MM.1S (cell line): ENCODE measurements around the gene ERICH4.

ENCODE experiments used
- DNase-seq: peaks from one replicate; pipeline ENCODE4 v3.0.0-alpha.2; 2015
- H2AFZ ChIP-seq: fragments of 300-600 bp; sonication (generic); 2 replicates; pipeline ENCODE4 v1.6.0; 2016; ENCODE audit warnings: antibody characterized with exemption, low read length
- H3F3A ChIP-seq: fragments of 300-600 bp; sonication (generic); 2 replicates; pipeline ENCODE4 v1.6.1; 2016; ENCODE audit warnings: mild to moderate bottlenecking, antibody characterized with exemption, low read length, moderate library complexity, mixed read lengths; ENCODE audit not compliant: insufficient read depth
- H3K27ac ChIP-seq: fragments of 300-600 bp; sonication (generic); 2 replicates; pipeline ENCODE4 v1.5.1; 2016; ENCODE audit warnings: mild to moderate bottlenecking, low read length
- H3K27me3 ChIP-seq: fragments of 300-600 bp; sonication (generic); replicated peaks from 2 replicates; pipeline ENCODE4 v1.6.0; 2016; ENCODE audit warnings: low read length; ENCODE audit not compliant: insufficient read depth
- H3K36me3 ChIP-seq: fragments of 300-600 bp; sonication (generic); replicated peaks from 2 replicates; pipeline ENCODE4 v1.6.1; 2016; ENCODE audit warnings: mild to moderate bottlenecking, low read length, mixed read lengths; ENCODE audit not compliant: insufficient read depth
- H3K4me1 ChIP-seq: fragments of 300-600 bp; sonication (generic); 2 replicates; pipeline ENCODE4 v1.6.1; 2016; ENCODE audit warnings: low read length, mixed read lengths
- H3K4me2 ChIP-seq: fragments of 300-600 bp; sonication (generic); 2 replicates; pipeline ENCODE4 v1.6.0; 2016; ENCODE audit warnings: low read depth, low read length
- H3K4me3 ChIP-seq: fragments of 300-600 bp; sonication (generic); 2 replicates; pipeline ENCODE4 v1.5.1; 2016; ENCODE audit warnings: low read length, mixed read lengths
- H3K79me2 ChIP-seq: fragments of 300-600 bp; sonication (generic); 2 replicates; pipeline ENCODE4 v1.6.1; 2016; ENCODE audit warnings: mixed run types, low read length, mixed read lengths
- H3K9ac ChIP-seq: fragments of 300-600 bp; sonication (generic); 2 replicates; pipeline ENCODE4 v1.6.1; 2016; ENCODE audit warnings: low read length, mixed read lengths
- H3K9me2 ChIP-seq: fragments of 300-600 bp; sonication (generic); replicated peaks from 2 replicates; pipeline ENCODE4 v1.6.1; 2016; ENCODE audit warnings: mild to moderate bottlenecking, low read length, mixed read lengths; ENCODE audit not compliant: insufficient read depth
- H3K9me3 ChIP-seq: fragments of 300-600 bp; sonication (generic); replicated peaks from 2 replicates; pipeline ENCODE4 v1.6.1; 2016; ENCODE audit warnings: mild to moderate bottlenecking, low read length, mixed read lengths; ENCODE audit not compliant: insufficient read depth
- H4K20me1 ChIP-seq: fragments of 300-600 bp; sonication (generic); 2 replicates; pipeline ENCODE4 v1.6.1; 2016; ENCODE audit warnings: mild to moderate bottlenecking, low read length, moderate library complexity, mixed read lengths; ENCODE audit not compliant: insufficient read depth
- CTCF ChIP-seq: fragments of 300-600 bp; sonication (generic); IDR thresholded peaks from 2 replicates; pipeline ENCODE4 v1.5.1; 2016; ENCODE audit warnings: antibody characterized with exemption, low read length, mixed read lengths
- EZH2 ChIP-seq: fragments of 300-600 bp; sonication (generic); optimal IDR thresholded peaks from 2 replicates; pipeline ENCODE3; 2017; ENCODE audit warnings: low read depth, mild to moderate bottlenecking, antibody characterized with exemption, low read length, mixed read lengths
- EZH2phosphoT487 ChIP-seq: fragments of 300-600 bp; sonication (generic); IDR thresholded peaks from 2 replicates; pipeline ENCODE4 v1.6.1; 2018; ENCODE audit warnings: antibody characterized with exemption, low read length

Gene ERICH4

DNA sequence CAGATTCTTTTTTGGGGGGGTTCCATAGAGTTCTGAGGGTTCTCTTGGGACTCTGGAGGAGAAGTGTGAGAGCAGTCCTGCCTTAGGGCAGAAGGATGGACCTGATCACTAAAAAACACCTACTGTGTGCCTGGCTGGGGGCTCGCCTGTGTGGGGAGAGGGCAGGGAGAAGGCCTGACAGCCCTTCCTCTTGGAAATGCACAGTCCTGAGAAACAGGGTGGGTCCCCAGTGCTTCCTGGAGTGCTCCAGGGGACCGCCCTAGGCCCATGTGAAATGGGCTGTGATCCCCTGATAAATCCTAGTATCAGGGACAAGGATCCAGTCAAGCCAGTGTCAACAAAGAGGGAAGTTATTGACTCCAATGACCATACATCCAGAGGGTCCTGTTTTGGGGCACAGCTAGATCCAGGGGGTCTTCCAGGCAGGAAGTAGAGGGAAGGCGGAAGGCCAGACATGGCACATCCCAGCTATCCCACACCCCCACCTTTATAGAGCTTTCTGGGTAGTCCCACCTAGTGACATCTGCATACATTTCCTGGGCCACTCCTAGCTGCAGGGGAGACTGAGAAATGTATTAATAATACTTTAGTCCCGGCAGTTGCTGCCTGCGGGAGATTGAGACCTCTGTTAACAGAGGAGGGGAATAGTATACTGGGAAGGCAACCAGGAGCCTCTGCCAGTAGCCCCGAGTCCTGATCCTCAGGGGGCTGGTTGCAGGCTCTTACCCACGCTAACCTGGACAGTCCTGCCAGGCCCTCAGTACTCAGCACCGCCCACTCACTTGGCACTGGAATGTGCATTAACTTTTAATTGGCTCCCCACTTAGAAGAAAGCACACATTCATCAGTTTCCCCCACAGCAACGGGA, 31.6 kb upstream of the ERICH4 start:
- H3K4me1 ChIP-seq = peaks cover 21% of the 10 kb centered on the region
- H4K20me1 ChIP-seq = no peaks in the 10 kb centered on the region
- H3K27me3 ChIP-seq = no peaks in the 10 kb centered on the region
- no peaks in the 10 kb centered on the region for H3K36me3 ChIP-seq
- H3K4me2 ChIP-seq = no peak overlapping the region
- no peaks in the 10 kb centered on the region for H3F3A ChIP-seq
- H3K9ac ChIP-seq = no peak overlapping the region
- H3K27ac ChIP-seq = no peak overlapping the region
- TF ChIP-seq CTCF (no peak), EZH2 (no peak), EZH2phosphoT487 (no peak)
- H3K9me2 ChIP-seq = no peaks in the 10 kb centered on the region
- no peak for DNase-seq
- no peak overlapping the region for H3K4me3 ChIP-seq
- no peaks in the 10 kb centered on the region for H3K9me3 ChIP-seq
- no peak overlapping the region for H2AFZ ChIP-seq
- no peaks in the 10 kb centered on the region for H3K79me2 ChIP-seq

GRCh38 chr19:41411968-41412265, 31.0 kb upstream of the ERICH4 start:
- H3K27ac ChIP-seq = no peak overlapping the region

DNA sequence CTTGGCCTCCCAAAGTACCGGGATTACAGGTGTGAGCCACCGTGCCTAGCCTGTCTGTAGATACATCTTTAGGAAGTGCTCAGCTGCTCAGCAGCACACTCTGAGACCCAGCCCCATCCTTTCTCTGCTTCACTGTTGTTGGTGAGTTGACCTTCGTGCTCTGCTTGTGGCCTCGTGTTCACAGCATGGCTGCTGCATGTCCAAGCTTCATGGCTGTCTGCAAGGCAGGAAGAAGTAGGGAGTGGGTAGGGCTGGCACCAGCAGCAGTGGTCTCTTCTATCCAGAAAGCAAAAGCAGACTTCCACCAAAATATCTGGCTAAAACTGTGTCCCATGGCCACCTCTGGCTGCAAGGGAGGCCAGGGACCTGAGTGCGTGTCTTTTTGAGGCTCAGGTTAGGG, 30.0 kb upstream of the ERICH4 start:
- Histone ChIP-seq H3K27me3 (no peaks in the 10 kb centered on the region), H3K4me1 (peaks cover 21% of the 10 kb centered on the region), H4K20me1 (no peaks in the 10 kb centered on the region), H3K27ac (no peak overlapping the region), H3F3A (no peaks in the 10 kb centered on the region), H3K9ac (no peak overlapping the region), H3K79me2 (no peaks in the 10 kb centered on the region), H3K9me2 (no peaks in the 10 kb centered on the region), H3K4me2 (no peak overlapping the region), H3K4me3 (no peak overlapping the region), H3K36me3 (no peaks in the 10 kb centered on the region), H3K9me3 (no peaks in the 10 kb centered on the region), H2AFZ (no peak overlapping the region)
- DNase-seq = no peak
- TF ChIP-seq EZH2 (no peak), EZH2phosphoT487 (no peak), CTCF (no peak)

More at GRCh38 chr19:41411968-41412265, 31.0 kb upstream of the ERICH4 start:
- no peak overlapping the region for H3K4me3 ChIP-seq
- H3K27me3 ChIP-seq = no peaks in the 10 kb centered on the region
- no peaks in the 10 kb centered on the region for H3K9me3 ChIP-seq
- peaks cover 21% of the 10 kb centered on the region for H3K4me1 ChIP-seq
- no peaks in the 10 kb centered on the region for H3K36me3 ChIP-seq
- no peaks in the 10 kb centered on the region for H3K9me2 ChIP-seq
- no peaks in the 10 kb centered on the region for H4K20me1 ChIP-seq
- no peaks in the 10 kb centered on the region for H3F3A ChIP-seq
- no peaks in the 10 kb centered on the region for H3K79me2 ChIP-seq
- no peak overlapping the region for H3K9ac ChIP-seq
- no peak overlapping the region for H3K4me2 ChIP-seq
- H2AFZ ChIP-seq = no peak overlapping the region
- DNase-seq = no peak
- TF ChIP-seq CTCF (no peak), EZH2 (no peak), EZH2phosphoT487 (no peak)
